Heart left ventricle (tissue), 13 donors: Measurements from ENCODE around the gene MUC4.

Experiments
- POLR2A ChIP-seq, 2 donors: fragments of 450-650 bp; IDR thresholded peaks; one replicate each; pipeline ENCODE4 v1.6.1; 2017; ENCODE audit warnings: antibody characterized with exemption in 2 of 2, mild to moderate bottlenecking in 2 of 2, moderate library complexity in 2 of 2
- TF ChIP-seq, protein P1 (sequence below), 12 donors: fragments of 200-600 bp; sonication (generic) in 4 of 12; IDR thresholded peaks; one replicate each; pipeline versions ENCODE4 v1.5.0 to v1.8.0; 2018 to 2022; ENCODE audit warnings: antibody characterized with exemption in 12 of 12, mild to moderate bottlenecking in 5 of 12
- donor health status: ischemic (EF 13 %, LVEDD 7.1; RV severe dilation, severe dysfunction).
- donor health status: DM: no; HTN: yes; CAD: no.
- donor health status: DM: no; HTN: no; CAD: no.
- donor health status: ischemic (EF 25% LVEDD 6.9; RV normal size, moderate dysfunction).
- donor health status: ischemic (EF 25% LVEDD 5.7; RV mildly dilated, moderate dysfunction).
- donor health status: ischemic (EF 35%, LVEDD 5.7; RV mildly dilated, moderate dysfunction).
- donor health status: nonischemic (EF 11% LVEDD 7.7; RV severe dilation, severe dysfunction).
- donor health status: DM: yes; HTN: yes; CAD: no.
- donor health status: PGD.
- donor health status: ischemic (EF 29% LVEDD 5.4; RV normal size, mild dysfunction).
- donor health status: nonischemic (EF 23%, LVEDD 6.1; RV moderate dilation, normal function).

DNA sequence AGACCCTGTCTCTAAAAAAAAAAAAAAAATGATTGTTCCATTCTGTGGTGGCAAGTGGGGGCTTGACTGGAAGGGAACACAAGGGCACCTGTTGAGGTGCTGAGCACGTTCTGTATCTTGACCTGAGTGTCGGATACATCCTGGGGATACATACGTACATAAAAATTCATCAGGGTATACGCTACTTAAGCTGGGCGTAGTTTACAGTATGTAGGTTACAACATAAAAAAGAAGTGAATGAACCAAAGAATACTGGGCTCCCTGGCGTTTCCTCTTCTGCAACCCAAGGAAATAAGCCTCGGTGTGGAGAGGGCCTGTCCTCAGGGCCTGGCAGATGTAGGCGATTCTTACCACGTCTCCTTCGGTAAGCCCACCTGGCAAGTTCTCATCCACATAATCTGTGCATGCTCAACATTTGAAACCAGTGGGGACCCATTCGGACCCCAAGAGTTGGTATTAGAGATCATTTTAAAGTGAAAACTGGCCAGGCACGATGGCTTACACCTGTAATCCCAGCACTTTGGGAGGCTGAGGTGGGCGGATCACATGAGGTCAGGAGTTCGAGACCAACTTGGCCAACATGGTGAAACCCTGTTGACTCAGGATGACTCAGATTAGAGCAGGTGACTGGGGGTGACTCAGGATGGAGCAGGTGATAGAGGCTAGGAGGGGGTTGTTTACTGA lies 96.0 kb downstream of the MUC4 start:
- TF ChIP-seq, protein P1, sequence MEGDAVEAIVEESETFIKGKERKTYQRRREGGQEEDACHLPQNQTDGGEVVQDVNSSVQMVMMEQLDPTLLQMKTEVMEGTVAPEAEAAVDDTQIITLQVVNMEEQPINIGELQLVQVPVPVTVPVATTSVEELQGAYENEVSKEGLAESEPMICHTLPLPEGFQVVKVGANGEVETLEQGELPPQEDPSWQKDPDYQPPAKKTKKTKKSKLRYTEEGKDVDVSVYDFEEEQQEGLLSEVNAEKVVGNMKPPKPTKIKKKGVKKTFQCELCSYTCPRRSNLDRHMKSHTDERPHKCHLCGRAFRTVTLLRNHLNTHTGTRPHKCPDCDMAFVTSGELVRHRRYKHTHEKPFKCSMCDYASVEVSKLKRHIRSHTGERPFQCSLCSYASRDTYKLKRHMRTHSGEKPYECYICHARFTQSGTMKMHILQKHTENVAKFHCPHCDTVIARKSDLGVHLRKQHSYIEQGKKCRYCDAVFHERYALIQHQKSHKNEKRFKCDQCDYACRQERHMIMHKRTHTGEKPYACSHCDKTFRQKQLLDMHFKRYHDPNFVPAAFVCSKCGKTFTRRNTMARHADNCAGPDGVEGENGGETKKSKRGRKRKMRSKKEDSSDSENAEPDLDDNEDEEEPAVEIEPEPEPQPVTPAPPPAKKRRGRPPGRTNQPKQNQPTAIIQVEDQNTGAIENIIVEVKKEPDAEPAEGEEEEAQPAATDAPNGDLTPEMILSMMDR (IDR thresholded peaks at IDR 0.05) = no peak
- no peak for TF ChIP-seq POLR2A (IDR thresholded peaks at IDR 0.05)
